HL-60/S4 treated with retinoic acid at 250 ng/mL for 4 days and 3 days (cell line): ENCODE data around the gene MROH9.

Experiments used
- in situ Hi-C: fragments of 300-500 bp; cut with MboI; formaldehyde crosslinking; loops from 2 replicates; pipeline ENCODE4 v1.7.0; 2022; ENCODE audit warnings: low sequenced_read_pairs

Gene MROH9

DNA sequence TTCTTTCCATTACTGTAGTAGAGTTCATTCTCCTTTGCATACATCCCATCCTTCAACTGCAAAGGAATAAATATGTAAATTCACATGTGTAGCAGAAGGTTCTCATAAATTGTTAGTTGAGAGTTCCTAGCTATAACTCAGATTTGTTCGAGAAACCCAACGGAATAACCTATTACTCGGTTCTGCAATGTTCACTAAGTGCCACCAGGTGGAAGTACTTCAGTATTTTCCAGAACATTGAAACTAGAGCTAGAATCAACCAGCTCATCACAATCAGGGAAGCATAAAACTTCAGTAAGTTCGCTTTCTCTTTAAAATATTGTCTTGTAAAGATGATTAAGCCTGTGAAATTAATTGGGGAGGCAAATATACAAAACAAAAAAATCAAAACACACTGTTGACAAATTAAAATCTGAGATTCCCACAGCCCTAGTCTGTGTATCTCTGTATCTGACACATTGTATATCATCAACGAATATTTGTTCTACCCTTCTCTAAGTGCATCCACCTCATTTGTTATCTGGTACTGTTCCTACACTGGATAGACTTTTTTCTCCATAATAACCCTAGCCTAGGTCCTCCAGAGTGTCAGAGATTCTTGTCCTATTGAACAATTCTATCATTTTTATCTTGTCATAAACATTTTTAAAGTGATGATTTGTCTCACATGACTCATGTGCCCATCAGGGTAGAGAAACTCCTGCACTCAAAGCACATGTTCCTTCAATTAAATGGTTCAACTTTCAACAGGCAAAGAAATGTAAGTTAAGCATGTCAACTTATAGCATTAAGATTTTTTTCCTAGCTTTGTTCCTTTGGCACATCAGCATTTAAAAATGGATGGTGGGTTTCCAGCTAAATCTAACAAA, 31.9 kb downstream of the MROH9 start:
- in situ Hi-C loops: no loop called here

DNA sequence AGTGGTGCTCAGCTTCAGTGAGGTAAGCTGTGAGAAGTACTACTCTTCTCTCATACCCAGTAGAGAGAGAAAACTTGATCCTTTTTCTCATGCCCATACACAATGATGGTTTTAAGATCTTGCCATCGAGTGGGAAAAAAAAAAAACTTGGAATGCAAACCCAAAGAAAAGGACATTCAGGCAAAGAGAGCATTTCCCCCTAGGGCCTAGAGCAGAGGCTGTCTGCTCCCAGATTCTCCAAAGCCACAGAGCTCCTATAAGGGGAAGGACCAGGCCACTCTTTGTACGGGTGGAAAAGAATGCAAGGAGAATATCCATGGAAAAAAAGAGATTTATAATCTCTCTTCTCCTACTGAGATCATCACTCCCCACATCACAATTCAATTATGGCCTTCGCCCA, 34.9 kb downstream of the MROH9 start:
- in situ Hi-C loops: no loop called here

DNA sequence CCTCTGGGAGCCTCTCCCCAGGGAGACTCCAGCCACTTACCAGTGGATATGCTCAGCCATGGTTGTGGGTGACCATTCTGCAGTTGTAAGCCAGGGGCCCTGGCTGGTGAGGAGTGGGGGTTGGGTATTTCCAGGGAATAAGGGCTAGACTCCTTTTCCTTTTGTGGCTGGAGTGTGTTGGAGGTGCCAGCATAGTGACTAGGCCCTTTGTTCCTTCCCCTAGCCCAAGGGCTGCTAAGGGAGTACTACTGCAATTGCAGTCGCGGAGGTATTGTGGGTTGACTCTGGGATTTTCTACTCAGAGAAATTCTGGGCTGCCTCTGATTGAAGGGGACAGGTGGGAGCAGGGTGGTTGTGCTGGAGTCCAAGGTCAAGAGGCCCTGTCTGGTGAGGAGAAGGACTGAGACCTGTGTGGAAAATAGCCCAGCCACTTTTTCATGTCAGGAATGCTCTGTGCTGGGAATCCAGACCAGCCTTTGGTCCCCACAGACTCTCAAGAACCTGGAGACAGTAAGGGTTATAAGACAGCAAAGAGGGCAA, 43.1 kb downstream of the MROH9 start:
- in situ Hi-C loops: no loop called here

DNA sequence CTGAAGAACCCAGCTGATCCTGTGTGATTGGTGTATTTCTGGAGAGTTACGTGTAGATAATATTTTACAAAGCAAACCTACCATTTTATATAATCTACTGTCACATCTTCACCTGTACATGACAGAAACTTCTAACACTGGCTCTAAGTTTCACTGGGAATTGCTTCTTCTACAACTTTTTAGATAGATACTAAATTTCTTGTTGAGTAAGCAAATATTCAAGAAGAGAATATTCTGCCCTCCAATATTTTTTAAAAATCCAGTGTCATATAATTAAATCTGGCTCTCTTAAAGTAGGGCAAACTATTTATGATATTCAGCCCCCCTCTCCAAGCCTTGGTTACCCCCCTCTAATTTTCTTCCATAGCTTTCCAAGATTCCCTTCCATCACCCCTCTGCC, 50.1 kb downstream of the MROH9 start:
- in situ Hi-C loops: no loop called here

DNA sequence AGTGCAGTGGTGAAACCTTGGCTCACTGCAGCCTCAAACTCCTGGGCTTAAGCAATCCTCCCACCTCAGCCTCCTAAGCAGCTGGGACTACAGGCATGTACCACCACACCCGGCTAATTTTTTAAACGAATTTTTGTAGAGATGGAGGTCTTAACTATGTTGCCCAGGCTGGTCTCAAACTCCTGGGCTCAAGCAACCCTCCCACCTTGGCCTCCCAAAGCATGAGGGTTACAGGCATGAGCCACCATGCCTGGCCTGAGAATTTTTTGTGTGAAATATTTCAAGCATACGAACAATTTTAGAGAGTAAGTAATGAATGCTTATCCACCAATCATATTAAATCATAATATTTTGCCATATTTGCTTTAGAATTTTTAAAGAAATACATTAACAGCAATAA, 51.6 kb downstream of the MROH9 start:
- in situ Hi-C loops: no loop called here

DNA sequence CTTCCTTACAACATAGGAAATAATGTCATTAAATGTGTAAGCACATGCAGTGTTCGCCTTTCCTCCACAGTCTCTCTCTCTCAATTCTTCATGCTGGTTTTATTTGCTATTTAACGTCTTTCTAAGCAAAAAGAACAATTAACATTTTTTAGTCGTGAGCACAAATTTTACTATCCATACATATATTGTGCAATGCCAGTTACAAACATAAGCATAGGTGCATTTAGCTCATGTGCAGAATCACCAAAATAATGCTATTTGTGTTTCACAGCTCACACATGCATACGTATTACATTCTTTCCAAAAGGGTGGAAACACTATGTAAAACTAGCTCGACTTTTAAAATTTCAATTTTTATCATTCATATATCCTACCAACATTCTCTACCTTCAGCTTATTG, 52.1 kb downstream of the MROH9 start:
- in situ Hi-C loops: no loop called here

DNA sequence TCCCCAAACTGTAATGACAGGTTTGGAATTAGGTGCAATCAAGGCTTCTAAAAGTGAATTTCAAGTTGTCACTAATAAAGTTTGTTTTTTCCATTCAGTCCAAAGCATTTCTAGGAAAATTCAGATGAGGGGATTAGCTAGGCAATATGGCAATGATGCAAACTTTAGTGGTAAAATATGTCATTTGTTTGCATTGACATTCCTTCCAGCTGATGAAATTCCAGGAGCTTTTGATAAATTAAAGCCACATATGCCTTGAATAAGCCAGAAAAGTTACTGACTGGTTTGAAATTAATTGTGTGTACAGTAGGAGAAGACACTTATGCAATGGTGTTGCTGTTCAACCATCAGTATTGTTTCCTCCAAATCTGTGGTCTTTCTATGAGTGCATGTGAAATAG, 57.8 kb downstream of the MROH9 start:
- in situ Hi-C loops: no loop called here

DNA sequence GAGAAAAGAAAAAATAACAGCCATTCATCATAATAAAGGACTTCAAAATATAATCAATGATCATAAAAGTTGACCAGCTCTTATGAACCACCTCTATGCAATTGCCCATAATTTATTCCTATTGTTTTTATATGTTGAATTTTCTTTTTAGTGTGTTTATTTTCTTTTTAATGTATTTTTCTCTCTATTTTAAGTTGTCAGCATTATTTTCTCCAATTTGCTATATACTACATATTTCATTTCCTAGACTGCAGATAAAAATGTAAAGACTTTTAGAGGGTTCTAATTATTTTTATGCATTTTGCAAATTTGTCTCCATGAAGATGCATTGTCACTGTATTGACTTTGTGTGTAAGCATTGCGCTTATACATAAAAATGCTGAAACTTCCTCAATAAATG, 58.4 kb downstream of the MROH9 start:
- in situ Hi-C loops: no loop called here

DNA sequence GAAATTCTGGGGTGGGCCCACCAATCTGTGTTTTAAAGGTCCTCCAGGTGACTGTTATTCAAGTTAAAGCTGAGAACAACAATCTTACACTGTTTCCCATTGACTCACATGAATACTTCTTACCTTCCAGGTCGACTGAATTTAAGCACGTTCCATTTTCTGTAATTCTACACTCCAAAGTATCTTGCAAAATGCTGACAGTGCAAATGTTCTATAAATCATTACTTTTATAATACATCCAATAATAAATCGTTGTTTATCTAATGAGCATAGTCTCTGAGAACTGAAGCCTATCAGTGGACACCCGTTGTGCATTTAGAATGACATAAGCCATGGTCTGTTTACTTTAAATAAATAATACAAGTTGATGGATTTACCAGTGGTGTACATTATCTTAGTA, 79.5 kb downstream of the MROH9 start:
- in situ Hi-C loops: no loop called here

DNA sequence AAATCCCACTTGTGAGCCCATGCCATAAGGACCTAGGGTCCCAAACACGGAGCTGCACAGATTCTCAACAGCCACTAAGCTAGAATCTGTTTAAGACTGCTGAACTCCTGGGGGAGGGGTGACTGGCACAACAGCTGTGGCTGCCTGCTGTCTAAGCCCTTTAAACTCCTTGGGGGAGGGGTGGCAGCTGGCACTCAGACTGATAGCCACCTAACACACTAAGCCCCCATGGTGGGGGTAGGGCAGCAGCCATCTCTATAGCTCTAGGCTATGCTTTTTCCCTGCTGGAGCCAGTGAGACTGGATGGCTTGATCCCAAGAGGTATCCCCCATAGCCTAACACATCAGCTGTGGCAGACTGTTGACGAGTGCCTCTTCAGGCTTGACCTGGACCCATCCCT, 82.1 kb downstream of the MROH9 start:
- in situ Hi-C loops: no loop called here

DNA sequence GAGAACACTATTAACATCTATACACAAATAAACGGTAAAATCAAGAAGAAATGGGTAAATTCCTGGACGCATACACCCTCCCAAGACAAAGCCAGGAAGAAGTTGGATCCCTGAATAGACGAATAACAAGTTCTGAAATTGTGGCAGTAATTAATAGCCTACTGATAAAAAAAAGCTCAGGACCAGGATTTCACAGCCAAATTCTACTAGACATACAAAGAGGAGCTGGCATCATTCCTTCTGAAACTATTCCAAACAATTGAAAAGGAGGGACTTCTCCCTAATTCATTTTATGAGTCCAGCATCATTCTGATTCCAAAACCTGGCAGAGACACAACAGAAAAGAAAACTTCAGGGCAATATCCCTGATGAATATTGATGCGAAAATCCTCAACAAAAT, 84.6 kb downstream of the MROH9 start:
- in situ Hi-C loops: no loop called here

DNA sequence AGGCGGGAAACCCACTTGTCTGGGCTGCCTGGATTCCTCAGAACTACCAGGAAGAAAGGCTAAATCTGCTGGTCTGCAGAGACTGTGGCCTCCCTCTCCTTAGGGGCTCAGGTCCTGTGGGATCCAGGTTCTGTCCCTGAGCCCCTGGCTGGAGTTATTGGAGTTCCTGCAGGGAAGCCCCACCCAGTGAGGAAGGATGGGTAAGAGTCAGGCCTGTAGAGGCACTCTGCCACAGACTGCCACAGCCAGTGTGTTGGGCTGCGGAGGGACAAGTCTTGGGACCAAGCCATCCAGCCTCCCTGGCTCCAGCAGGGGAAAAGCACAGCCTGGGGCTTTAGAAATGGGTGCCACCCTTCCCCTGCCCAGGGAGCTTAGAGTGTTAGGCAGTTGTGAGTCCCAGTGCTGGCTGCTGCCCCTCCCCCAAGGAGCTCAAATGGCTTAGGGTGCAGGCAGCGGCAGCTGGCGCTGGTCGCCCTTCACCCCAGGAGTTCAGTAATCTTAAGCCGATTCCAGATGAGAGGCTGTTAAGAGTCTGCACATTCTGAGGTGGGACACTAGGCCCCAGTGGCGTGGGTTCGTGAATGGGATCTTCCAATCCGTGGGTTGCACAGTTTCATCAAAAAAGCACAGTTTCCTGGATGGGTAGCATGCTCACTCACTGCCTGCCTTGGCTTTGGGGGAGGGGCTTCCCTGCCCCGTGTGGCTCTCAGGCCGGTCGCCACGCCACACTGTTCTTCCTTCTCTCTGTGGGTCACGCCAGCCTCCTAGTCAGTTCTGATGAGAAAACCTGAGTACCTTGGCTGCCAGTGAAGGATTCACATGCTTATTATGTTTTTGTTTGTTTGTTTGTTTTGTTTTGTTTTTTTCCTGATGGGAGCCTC, 97.7 kb downstream of the MROH9 start:
- in situ Hi-C loops: no loop called here

DNA sequence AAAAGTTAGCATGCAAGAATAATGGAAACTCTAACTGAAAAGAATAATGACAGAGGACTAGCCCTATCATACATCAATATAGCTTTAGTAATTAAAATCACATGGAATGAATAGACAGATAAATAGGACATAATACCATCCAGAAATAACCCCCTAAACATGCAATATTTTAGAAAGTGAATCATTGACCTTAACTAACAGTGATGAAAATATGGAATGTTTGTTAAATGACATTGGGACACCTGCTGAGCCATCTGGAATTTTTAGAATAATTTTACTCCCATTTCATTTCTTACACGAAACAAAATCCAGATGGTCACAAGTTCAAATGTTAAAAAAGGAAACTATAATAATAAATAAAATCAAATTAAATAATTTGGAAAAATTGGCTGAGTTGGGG, 102.3 kb downstream of the MROH9 start:
- in situ Hi-C loops: no loop called here

DNA sequence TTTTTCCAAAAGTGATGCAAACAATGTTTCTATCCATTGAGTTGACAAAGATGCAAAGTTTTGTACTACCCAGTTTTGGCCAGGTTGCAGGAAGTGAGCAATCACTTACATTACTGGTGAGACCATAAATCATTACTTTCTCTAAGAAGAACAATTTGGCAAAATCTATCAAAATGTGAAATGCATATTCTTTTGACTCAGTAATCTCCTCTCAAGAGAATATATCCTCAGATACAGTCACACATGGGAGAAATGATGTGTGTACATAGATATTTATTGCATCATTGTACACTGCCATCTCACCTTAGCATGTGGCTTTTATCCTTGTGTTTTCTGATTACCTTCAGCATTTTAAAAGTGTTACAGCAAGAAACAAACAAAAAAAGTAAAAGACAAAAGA, 103.0 kb downstream of the MROH9 start:
- in situ Hi-C loops: no loop called here

DNA sequence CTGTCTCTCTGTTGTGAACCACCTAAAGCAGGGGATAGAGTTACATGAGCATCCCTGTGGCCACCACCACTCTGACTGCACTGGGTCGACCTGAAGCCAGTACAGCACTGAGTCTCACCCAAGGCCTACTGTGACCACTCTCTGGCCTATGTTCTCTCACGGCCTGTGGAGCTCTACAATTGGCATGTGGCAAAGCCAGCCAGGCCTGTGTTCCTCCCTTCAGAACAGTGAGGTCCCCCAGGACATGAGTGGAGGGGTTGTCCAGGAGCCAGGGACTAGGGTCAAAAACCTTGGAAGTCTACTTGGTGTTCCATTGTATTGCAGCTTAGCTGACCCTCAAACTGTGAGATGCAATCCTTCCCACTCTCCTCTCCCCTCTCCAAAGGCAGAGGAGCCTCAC, 112.7 kb downstream of the MROH9 start:
- in situ Hi-C loops: no loop called here

DNA sequence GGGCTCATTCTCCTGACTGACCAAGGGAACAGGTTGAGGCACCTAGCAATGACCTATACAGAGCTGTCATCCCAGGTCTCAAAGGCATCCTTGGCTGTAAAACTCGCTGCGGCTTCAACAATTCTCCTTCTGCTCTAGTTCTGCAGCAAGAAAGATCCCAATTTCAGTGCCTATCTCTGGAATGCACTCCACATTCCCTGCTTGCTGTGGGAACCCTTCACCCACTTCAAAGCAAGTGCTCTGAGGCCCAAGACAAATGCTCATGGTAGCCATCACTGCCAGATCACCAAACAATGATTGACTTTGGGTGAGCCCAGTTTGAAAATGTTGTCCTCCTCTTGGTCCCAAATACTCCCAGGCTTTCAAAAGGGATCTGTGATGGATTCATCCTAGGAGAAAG, 117.6 kb downstream of the MROH9 start:
- in situ Hi-C loops: no loop called here

DNA sequence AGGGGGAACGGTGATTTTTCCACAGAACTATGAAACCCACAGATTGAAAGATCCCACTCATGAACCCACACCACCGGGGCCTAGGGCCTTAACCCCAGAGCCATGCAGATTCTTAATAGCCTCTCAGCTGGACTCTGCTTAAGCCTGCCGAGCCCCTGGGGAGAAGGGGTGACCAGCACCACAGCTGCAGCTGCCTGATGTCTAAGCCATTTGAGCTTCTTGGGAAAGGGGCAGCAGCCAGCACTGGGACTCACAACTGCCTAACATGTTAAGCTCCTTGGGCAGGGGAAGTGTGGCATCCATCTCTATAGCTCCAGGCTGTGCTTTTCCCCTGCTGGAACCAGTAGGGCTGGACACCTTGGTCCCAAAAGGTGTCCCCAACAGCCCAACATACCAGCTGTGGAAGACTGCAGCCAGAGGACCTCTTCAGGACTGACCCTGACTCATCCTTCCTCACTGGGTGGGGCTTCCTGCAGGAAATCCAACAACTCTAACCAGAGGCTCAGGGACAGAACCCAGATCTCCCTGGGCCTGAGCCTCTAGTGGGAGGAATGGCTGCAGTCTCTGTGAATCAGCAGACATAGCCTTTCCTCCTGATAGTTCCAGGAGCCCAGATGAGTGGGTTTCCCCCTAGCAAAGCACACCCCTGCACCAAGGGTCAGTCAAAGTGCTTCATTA, 120.8 kb downstream of the MROH9 start:
- in situ Hi-C loops: no loop called here

DNA sequence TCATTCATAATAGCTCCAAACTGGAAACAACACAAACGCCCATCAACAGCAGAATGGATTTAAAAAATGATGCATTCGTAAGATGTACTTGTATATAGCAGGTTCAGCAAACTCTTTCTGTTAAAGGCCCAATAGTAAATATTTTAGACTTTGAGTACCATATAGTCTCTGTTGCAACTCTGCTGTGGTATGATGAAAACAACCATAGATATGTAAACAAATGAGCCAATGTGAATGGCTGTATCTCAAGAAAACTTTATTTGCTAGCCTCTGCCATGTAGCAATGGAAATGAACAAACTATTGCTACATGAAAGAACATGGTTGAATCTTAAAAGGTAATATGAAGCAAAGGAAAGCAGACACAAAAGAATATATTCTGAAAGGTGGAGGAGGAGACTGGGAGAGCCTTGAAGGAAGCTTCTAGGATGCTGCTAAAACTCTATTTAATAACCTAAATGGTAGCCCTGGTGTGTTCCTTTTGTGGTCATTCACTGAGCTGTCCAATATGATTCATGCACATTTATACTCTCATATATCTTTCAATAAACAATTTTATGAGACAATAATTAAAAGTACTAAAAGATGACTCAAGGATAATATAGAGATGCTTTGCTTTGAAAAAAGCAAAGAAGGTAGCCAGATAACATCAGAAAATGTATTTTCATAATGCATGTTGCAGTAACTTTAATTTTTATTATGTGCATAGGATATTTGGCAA, 126.2 kb downstream of the MROH9 start:
- in situ Hi-C loops: no loop called here

DNA sequence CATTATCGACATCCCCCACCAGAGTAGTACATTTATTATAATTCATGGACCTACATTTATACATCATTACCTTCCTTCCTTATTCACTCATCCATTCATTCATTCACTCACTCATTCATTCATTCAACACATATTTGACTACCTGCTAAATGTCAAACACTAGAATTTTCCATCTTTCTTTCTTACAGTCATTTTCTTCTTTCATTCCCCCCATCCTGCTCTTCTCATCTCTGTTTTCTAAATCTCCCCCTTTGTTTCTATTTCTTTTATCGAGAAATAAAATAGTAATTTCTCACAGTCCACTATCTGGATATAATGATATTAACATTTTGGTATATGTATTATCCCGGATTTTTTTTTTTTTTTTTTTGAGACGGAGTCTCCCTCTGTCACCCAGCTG, 127.6 kb downstream of the MROH9 start:
- in situ Hi-C loops: no loop called here

DNA sequence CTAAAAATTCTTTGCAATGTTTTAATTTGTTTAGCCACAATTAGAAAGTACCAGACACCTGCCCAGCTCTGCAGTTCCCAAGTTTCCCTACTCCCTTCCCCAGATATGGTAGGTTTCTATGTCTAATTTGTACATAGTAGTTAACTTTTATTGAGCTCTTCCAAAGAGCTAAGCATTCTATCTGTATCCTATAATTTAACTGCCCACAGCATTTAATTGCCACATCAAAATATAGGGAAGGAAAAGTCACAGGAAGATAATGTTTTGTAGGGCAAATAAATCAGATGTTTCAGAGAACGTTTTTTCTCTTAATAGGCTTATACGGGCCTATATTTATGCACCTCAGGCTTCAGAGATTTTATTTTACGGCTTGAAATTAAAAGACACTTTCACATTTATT, 139.7 kb downstream of the MROH9 start:
- in situ Hi-C loops: no loop called here

DNA sequence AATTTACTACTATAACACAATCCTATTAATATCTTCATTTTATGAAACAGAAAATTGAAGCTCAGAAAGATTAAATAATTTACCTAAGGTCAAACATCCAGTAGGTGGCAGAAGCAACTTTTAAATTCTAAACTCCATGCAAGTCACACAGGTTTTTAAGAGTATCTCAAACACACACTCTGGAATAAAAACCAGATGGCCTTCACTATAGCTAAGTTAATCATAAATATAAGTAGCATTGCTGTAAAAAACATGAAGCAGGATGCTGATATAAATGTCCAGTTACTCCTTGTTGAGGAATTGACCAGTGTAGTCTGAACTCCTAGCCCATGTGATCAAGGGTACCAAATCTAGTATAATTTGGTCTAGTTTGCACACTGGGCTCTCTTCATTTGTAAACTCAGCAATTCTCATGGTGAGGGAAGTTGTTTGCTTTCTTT, 146.0 kb downstream of the MROH9 start:
- in situ Hi-C loops: no loop called here
